WTC11 (cell line): Measurements from ENCODE around the gene PHLDA2.

Experiments used
- CTCF ChIP-seq: fragments of 200-600 bp; IDR thresholded peaks from 2 replicates; pipeline ENCODE4 v1.8.0; 2022; ENCODE audit warnings: antibody characterized with exemption
- KAT7 ChIP-seq: sonication (generic); formaldehyde crosslinking; IDR thresholded peaks from 2 replicates; pipeline ENCODE4 v1.8.1; 2023; ENCODE audit warnings: missing genetic modification reagents, mild to moderate bottlenecking, borderline replicate concordance
- MAX ChIP-seq: sonication (generic); formaldehyde crosslinking; IDR thresholded peaks from 2 replicates; pipeline ENCODE4 v1.8.0; 2022; ENCODE audit warnings: mild to moderate bottlenecking, missing genetic modification reagents
- MLX ChIP-seq: sonication (generic); formaldehyde crosslinking; IDR thresholded peaks from 2 replicates; pipeline ENCODE4 v1.8.1; 2023; ENCODE audit warnings: mild to moderate bottlenecking, missing genetic modification reagents, moderate library complexity
- USF2 ChIP-seq: sonication (generic); formaldehyde crosslinking; IDR thresholded peaks from 2 replicates; pipeline ENCODE4 v1.8.1; 2023; ENCODE audit warnings: mild to moderate bottlenecking, missing genetic modification reagents, moderate library complexity
- ZBTB21 ChIP-seq: sonication (generic); formaldehyde crosslinking; IDR thresholded peaks from 2 replicates; pipeline ENCODE4 v1.8.1; 2023; ENCODE audit warnings: mild to moderate bottlenecking, missing genetic modification reagents, borderline replicate concordance

- no peak for TF ChIP-seq CTCF
- TF ChIP-seq KAT7: no peak
- no peak for TF ChIP-seq MLX
- no peak for TF ChIP-seq MAX
- TF ChIP-seq USF2 (CRISPR knock-in tag): no peak
- no peak for TF ChIP-seq ZBTB21 (CRISPR knock-in tag)
Measured at GRCh38 chr11:2880646-2881045, 48.6 kb downstream of the PHLDA2 start.
